ENCODE results near the gene LGR6. TPM values are rescaled to one million over a fixed set of nuclear protein-coding genes. Genes with fewer than 3 reads are reported as not detected.

The LGR6 gene
- total and polyA plus RNA-seq, 8 donors = 0.15 to 3.5 (median 0.58) TPM; not detected in 4

DNA sequence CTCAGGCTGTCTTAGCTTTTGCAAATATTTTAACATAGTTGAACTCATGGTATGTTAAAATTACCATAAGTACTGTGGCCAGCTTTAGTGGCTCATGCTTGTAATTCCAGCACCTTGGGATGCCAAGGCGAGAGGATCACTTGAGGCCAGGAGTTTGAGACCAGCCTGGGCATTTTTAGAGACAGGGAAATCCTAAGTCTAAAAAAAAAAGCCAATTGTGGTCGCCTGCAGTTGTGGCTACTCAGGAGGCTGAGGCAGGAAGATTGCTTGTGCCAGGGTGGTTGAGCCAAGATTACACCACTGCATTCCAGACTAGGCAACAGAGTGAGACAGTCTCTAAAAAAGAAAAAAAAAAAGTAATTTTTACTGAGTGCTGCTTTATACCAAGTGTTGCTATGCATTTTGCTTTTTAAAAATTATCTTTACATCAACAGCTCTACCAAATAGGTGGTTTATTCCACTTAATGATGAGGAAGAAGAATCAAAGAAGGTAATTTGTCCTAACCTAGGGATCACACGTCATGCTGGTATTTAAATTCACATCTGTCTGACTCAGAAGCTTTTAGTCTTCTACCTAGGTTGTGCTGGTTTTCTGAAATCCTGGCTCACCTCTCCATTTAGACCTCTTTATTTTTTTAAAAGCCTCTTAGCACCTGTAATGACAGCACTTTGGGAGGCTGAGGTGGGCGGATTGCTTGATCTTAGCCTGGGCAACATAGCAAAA lies 171.7 kb downstream of the LGR6 start:
- no peak overlapping the region for H3K27ac ChIP-seq
- TF ChIP-seq POLR2A (IDR thresholded peaks at IDR 0.05) (no peak), EP300 (IDR thresholded peaks at IDR 0.05) (no peak), POLR2AphosphoS5 (IDR thresholded peaks at IDR 0.05) (no peak)
- TF ChIP-seq, protein P1, sequence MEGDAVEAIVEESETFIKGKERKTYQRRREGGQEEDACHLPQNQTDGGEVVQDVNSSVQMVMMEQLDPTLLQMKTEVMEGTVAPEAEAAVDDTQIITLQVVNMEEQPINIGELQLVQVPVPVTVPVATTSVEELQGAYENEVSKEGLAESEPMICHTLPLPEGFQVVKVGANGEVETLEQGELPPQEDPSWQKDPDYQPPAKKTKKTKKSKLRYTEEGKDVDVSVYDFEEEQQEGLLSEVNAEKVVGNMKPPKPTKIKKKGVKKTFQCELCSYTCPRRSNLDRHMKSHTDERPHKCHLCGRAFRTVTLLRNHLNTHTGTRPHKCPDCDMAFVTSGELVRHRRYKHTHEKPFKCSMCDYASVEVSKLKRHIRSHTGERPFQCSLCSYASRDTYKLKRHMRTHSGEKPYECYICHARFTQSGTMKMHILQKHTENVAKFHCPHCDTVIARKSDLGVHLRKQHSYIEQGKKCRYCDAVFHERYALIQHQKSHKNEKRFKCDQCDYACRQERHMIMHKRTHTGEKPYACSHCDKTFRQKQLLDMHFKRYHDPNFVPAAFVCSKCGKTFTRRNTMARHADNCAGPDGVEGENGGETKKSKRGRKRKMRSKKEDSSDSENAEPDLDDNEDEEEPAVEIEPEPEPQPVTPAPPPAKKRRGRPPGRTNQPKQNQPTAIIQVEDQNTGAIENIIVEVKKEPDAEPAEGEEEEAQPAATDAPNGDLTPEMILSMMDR (IDR thresholded peaks at IDR 0.05) = no peak
- H3K4me3 ChIP-seq = no peak overlapping the region
- peaks cover 0 to 22% (median 3%) of the 10 kb centered on the region in 4 donors for H3K4me1 ChIP-seq
- 75 to 90% (median 83%) methylated on average over 4 of the region's 4 CpGs for WGBS, 5 donors
- DNase-seq = no peak
- intact Hi-C loops (cut with DNase I; ENCODE audit: low total_unique reads) = no loop called here
- no peaks in the 10 kb centered on the region for H3K36me3 ChIP-seq
- no peaks in the 10 kb centered on the region for H3K9me3 ChIP-seq
- no peaks in the 10 kb centered on the region for H3K27me3 ChIP-seq

- intact Hi-C loops (cut with DNase I; ENCODE audit: low total_unique reads) = no loop called here
- no peak overlapping the region for H3K27ac ChIP-seq
Observed at GRCh38 chr1:202367271-202367670, 173.7 kb downstream of the LGR6 start.

More at GRCh38 chr1:202367271-202367670, 173.7 kb downstream of the LGR6 start:
- H3K9me3 ChIP-seq = no peaks in the 10 kb centered on the region
- WGBS, 5 donors = 49 to 67% (median 55%) methylated on average over 1 of the region's 1 CpG
- H3K27me3 ChIP-seq = no peaks in the 10 kb centered on the region
- H3K4me1 ChIP-seq = peaks cover 0 to 22% (median 3%) of the 10 kb centered on the region in 4 donors
- DNase-seq = no peak
- TF ChIP-seq POLR2AphosphoS5 (IDR thresholded peaks at IDR 0.05) (no peak), EP300 (IDR thresholded peaks at IDR 0.05) (no peak), POLR2A (IDR thresholded peaks at IDR 0.05) (no peak)
- TF ChIP-seq, protein P1 (IDR thresholded peaks at IDR 0.05) = no peak
- no peaks in the 10 kb centered on the region for H3K36me3 ChIP-seq
- no peak overlapping the region for H3K4me3 ChIP-seq

Other genes starting within 250 kb of the LGR6 start
- gene LMOD1, start 247.3 kb upstream of the LGR6 start, total RNA-seq = 100 to 1,000 TPM in 3 of 5 donors, 10 to 100 TPM in 2; 27.5 to 420 (median 102) TPM
- gene LMOD1, start 247.3 kb upstream of the LGR6 start, polyA plus RNA-seq = 100 to 1,000 TPM in 1 of 3 donors, 10 to 100 TPM in 2; 19.6 to 117 (median 22.9) TPM
- gene TIMM17A, start 238.3 kb upstream of the LGR6 start, total RNA-seq = 10 to 100 TPM in 2 of 5 donors, 1 to 10 TPM in 3; 3.2 to 47.0 (median 7.1) TPM
- gene TIMM17A, start 238.3 kb upstream of the LGR6 start, polyA plus RNA-seq = 10 to 100 TPM; 26.1 to 48.8 (median 37.4) TPM
- gene RNPEP, start 211.2 kb upstream of the LGR6 start, total RNA-seq = 100 to 1,000 TPM in 3 of 5 donors, 10 to 100 TPM in 2; 23.3 to 900 (median 102) TPM
- gene RNPEP, start 211.2 kb upstream of the LGR6 start, polyA plus RNA-seq = 10 to 100 TPM; 31.6 to 38.6 (median 37.6) TPM
- gene ELF3, start 183.2 kb upstream of the LGR6 start, total RNA-seq = 1,000 to 10,000 TPM in 1 of 5 donors, 100 to 1,000 TPM in 4; 174 to 1,083 (median 289) TPM
- gene ELF3, start 183.2 kb upstream of the LGR6 start, polyA plus RNA-seq = 100 to 1,000 TPM; 146 to 253 (median 242) TPM
- 1 to 10 TPM in 1 of 5 donors, under 1 TPM in 3, not detected in 1; under 0.01 to 2.0 (median 0.45) TPM for gene GPR37L1, start 70.9 kb upstream of the LGR6 start, total RNA-seq
- under 1 TPM in 1 of 3 donors, not detected in 2; 0.18 TPM for gene GPR37L1, start 70.9 kb upstream of the LGR6 start, polyA plus RNA-seq
- gene ARL8A, start 49.1 kb upstream of the LGR6 start, total RNA-seq = 10 to 100 TPM in 4 of 5 donors, 1 to 10 TPM in 1; 7.8 to 34.5 (median 29.4) TPM
- 10 to 100 TPM; 18.3 to 20.4 (median 19.1) TPM for gene ARL8A, start 49.1 kb upstream of the LGR6 start, polyA plus RNA-seq
- gene PTPN7, start 33.2 kb upstream of the LGR6 start, total RNA-seq = 10 to 100 TPM in 1 of 5 donors, 1 to 10 TPM in 3, not detected in 1; 2.0 to 16.3 (median 4.6) TPM
- 1 to 10 TPM; 1.8 to 4.4 (median 2.1) TPM for gene PTPN7, start 33.2 kb upstream of the LGR6 start, polyA plus RNA-seq
- 10 to 100 TPM in 1 of 5 donors, 1 to 10 TPM in 3, not detected in 1; 1.0 to 12.3 (median 7.2) TPM for gene UBE2T, start 148.1 kb downstream of the LGR6 start, total RNA-seq
- gene UBE2T, start 148.1 kb downstream of the LGR6 start, polyA plus RNA-seq = 10 to 100 TPM in 2 of 3 donors, 1 to 10 TPM in 1; 5.2 to 18.1 (median 11.6) TPM
- 100 to 1,000 TPM in 4 of 5 donors, 10 to 100 TPM in 1; 76.5 to 352 (median 131) TPM for gene PPP1R12B, start 154.9 kb downstream of the LGR6 start, total RNA-seq
- gene PPP1R12B, start 154.9 kb downstream of the LGR6 start, polyA plus RNA-seq = 10 to 100 TPM in 2 of 3 donors, 1 to 10 TPM in 1; 9.7 to 12.1 (median 11.2) TPM